ENCODE data around the gene RBBP8NL.

RBBP8NL gene

GRCh38 chr20:62367633-62368391 lies 59.5 kb downstream of the RBBP8NL start:
- Mint-ChIP-seq H3K4me1 (peaks cover 13% of the 10 kb centered on the region), H3K27ac (no peak overlapping the region), H3K36me3 (ENCODE audit: low read depth) (no peaks in the 10 kb centered on the region), H3K4me3 (peak overlapping the region; percentile 26), H3K9me3 (no peaks in the 10 kb centered on the region), H3K27me3 (peaks cover 27% of the 10 kb centered on the region)
- ATAC-seq (no peak), DNase-seq (no peak)

- Mint-ChIP-seq H3K4me3 (peak within 1 kb of the TSS; percentile 26), H3K36me3 (ENCODE audit: low read depth) (no peaks in the 10 kb centered on the region), H3K27ac (no peak within 1 kb of the TSS), H3K27me3 (peaks cover 26% of the 10 kb centered on the region), H3K4me1 (peaks cover 13% of the 10 kb centered on the region), H3K9me3 (no peaks in the 10 kb centered on the region)
- ATAC-seq (no peak), DNase-seq (no peak)
These were observed 60.2 kb downstream of the RBBP8NL start, which contains the start of gene LAMA5 for GRCh38 chr20:62367136-62367632. TSS of gene LAMA5 (minus strand) at chr20:62367312. CDS start at chr20:62367245, 67 bp downstream.

GRCh38 chr20:62366370-62367135 lies 60.8 kb downstream of the RBBP8NL start:
- Mint-ChIP-seq H3K4me1 (peaks cover 13% of the 10 kb centered on the region), H3K27ac (no peak overlapping the region), H3K4me3 (no peak overlapping the region), H3K9me3 (no peaks in the 10 kb centered on the region), H3K36me3 (ENCODE audit: low read depth) (no peaks in the 10 kb centered on the region), H3K27me3 (peaks cover 26% of the 10 kb centered on the region)
- ATAC-seq (no peak), DNase-seq (no peak)

GRCh38 chr20:62365814-62366369 lies 61.4 kb downstream of the RBBP8NL start:
- no peaks in the 10 kb centered on the region for H3K9me3 Mint-ChIP-seq
- peaks cover 26% of the 10 kb centered on the region for H3K27me3 Mint-ChIP-seq
- H3K4me1 Mint-ChIP-seq: peaks cover 13% of the 10 kb centered on the region
- H3K36me3 Mint-ChIP-seq (ENCODE audit: low read depth): no peaks in the 10 kb centered on the region
- no peak overlapping the region for H3K4me3 Mint-ChIP-seq
- ATAC-seq (no peak), DNase-seq (no peak)
- H3K27ac Mint-ChIP-seq: no peak overlapping the region

- DNase-seq (no peak), ATAC-seq (no peak)
- H3K4me3 Mint-ChIP-seq: no peak overlapping the region
- no peaks in the 10 kb centered on the region for H3K36me3 Mint-ChIP-seq (ENCODE audit: low read depth)
- H3K27ac Mint-ChIP-seq: no peak overlapping the region
- H3K4me1 Mint-ChIP-seq: peaks cover 13% of the 10 kb centered on the region
- H3K27me3 Mint-ChIP-seq: peaks cover 26% of the 10 kb centered on the region
- H3K9me3 Mint-ChIP-seq: no peaks in the 10 kb centered on the region
These were observed 62.2 kb downstream of the RBBP8NL start for GRCh38 chr20:62364911-62365736.

GRCh38 chr20:62363920-62364851 lies 63.2 kb downstream of the RBBP8NL start:
- ATAC-seq (no peak), DNase-seq (no peak)
- H3K36me3 Mint-ChIP-seq (ENCODE audit: low read depth): no peaks in the 10 kb centered on the region
- peaks cover 22% of the 10 kb centered on the region for H3K27me3 Mint-ChIP-seq
- no peaks in the 10 kb centered on the region for H3K9me3 Mint-ChIP-seq
- H3K4me1 Mint-ChIP-seq: peaks cover 6% of the 10 kb centered on the region
- no peak overlapping the region for H3K27ac Mint-ChIP-seq
- H3K4me3 Mint-ChIP-seq: no peak overlapping the region

GRCh38 chr20:62362991-62363919 lies 64.1 kb downstream of the RBBP8NL start:
- ATAC-seq: no peak
- Mint-ChIP-seq H3K9me3 (no peaks in the 10 kb centered on the region), H3K36me3 (ENCODE audit: low read depth) (no peaks in the 10 kb centered on the region), H3K4me3 (no peak overlapping the region), H3K27ac (no peak overlapping the region), H3K4me1 (peaks cover 2% of the 10 kb centered on the region), H3K27me3 (peaks cover 17% of the 10 kb centered on the region)
- DNase-seq: no peak

GRCh38 chr20:62362590-62362940 lies 64.8 kb downstream of the RBBP8NL start:
- peaks cover 1% of the 10 kb centered on the region for H3K4me1 Mint-ChIP-seq
- H3K27me3 Mint-ChIP-seq: peaks cover 13% of the 10 kb centered on the region
- ATAC-seq (no peak), DNase-seq (no peak)
- no peak overlapping the region for H3K27ac Mint-ChIP-seq
- H3K9me3 Mint-ChIP-seq: no peaks in the 10 kb centered on the region
- H3K4me3 Mint-ChIP-seq: no peak overlapping the region
- no peaks in the 10 kb centered on the region for H3K36me3 Mint-ChIP-seq (ENCODE audit: low read depth)

- ATAC-seq (no peak), DNase-seq (no peak)
- Mint-ChIP-seq H3K4me3 (no peak overlapping the region), H3K4me1 (no peaks in the 10 kb centered on the region), H3K9me3 (no peaks in the 10 kb centered on the region), H3K36me3 (ENCODE audit: low read depth) (no peaks in the 10 kb centered on the region), H3K27me3 (peaks cover 12% of the 10 kb centered on the region), H3K27ac (no peak overlapping the region)
These were observed 65.3 kb downstream of the RBBP8NL start for GRCh38 chr20:62361799-62362589.

GRCh38 chr20:62360854-62361798 lies 66.2 kb downstream of the RBBP8NL start:
- Mint-ChIP-seq H3K4me3 (no peak overlapping the region), H3K9me3 (no peaks in the 10 kb centered on the region), H3K4me1 (no peaks in the 10 kb centered on the region), H3K36me3 (ENCODE audit: low read depth) (no peaks in the 10 kb centered on the region), H3K27me3 (peaks cover 12% of the 10 kb centered on the region), H3K27ac (no peak overlapping the region)
- ATAC-seq: no peak
- no peak for DNase-seq
